GM10266 (cell line): ENCODE measurements around the gene LIMS1.
"Not testable (repeated sequence)": the region's sequence is repeated elsewhere in the genome, so short reads cannot be mapped to it uniquely, and the experiment has no call there.

ENCODE experiments used
- DNase-seq: peaks from one replicate; pipeline ENCODE4 v3.0.0; 2012; ENCODE audit errors: extremely low spot score
- CTCF ChIP-seq: IDR thresholded peaks from 2 replicates; pipeline ENCODE4 v1.5.1; 2012; ENCODE audit warnings: mild to moderate bottlenecking, low read depth; ENCODE audit not compliant: control insufficient read depth, insufficient read depth; ENCODE audit errors: missing control alignments

Gene LIMS1

GRCh38 chr2:108688818-108689756 is 154.8 kb downstream of the LIMS1 start:
- not testable (repeated sequence) for DNase-seq

- DNase-seq, result not testable (repeated sequence)
Measured at GRCh38 chr2:108690001-108690400, 155.7 kb downstream of the LIMS1 start.

DNA sequence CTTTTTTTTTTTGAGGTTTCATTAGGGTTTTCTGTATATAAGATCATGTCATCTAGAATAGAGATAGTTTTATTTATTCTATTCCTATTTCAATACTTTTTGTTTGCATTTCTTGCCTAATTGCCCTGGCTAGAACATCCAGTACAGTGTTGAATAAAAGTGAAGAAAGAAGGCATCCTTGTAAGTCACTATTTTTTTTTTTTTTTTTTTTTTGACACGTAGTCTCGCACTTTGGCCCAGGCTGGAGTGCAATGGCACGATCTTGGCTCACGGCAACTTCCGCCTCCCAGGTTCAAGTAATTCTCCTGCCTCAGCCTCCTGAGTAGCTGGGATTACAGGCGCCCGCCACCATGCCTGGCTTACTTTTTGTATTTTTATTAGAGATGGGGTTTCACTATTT is 157.2 kb downstream of the LIMS1 start:
- TF ChIP-seq CTCF, result no peak
- DNase-seq, result no peak

GRCh38 chr2:108701208-108701607 is 166.9 kb downstream of the LIMS1 start:
- TF ChIP-seq CTCF, result no peak
- DNase-seq, result no peak

GRCh38 chr2:108701806-108702205 is 167.5 kb downstream of the LIMS1 start:
- no peak for TF ChIP-seq CTCF

DNA sequence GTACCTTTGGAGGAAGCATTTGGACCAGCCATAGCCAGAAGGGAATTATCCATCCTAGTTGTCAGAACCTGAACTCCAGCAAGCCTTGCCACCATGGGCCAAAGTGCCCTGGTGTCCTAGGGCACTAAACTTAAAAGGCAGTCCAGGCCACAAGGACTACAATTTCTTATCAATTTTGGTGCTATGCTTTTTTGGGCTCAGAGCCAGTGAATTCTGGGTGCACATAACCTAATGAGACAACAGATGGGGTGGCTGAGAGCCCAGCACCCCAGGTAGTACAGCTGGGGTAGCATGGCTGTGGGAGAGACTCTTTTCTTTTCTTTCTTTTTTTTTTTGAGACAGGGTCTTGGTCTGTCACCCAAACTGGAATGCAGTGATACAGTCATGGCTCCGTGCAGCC is 170.6 kb downstream of the LIMS1 start:
- no peak for DNase-seq
- no peak for TF ChIP-seq CTCF

More at GRCh38 chr2:108701806-108702205, 167.5 kb downstream of the LIMS1 start:
- DNase-seq, result no peak

DNA sequence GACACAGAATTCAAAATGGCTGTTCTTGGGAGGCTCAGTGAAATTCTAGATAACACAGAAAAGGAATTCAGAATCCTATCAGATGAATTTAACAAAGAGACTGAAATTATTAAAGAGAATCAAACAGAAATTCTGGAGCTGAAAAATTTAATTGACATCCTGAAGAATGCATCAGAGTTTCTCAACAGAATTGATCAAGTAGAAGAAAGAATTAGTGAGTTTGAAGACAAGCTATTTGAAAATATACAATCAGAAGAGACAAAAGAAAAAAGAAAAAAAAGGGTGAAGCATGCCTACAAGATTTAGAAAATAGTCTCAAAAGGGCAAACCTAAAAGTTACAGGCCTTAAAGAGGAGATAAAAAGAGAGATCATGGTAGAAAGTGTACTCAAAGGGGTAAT is 173.0 kb downstream of the LIMS1 start:
- TF ChIP-seq CTCF, result no peak

GRCh38 chr2:108716971-108717370 is 182.7 kb downstream of the LIMS1 start:
- DNase-seq, result not testable (repeated sequence)

More for the DNA sequence above, 173.0 kb downstream of the LIMS1 start:
- DNase-seq, result no peak
